Stimulated activated CD4-positive, alpha-beta T cell treated with anti-CD3 and anti-CD28 coated beads, TNF-alpha, amount 100 ng/mL, for 4 hours (primary cell): ENCODE measurements around the gene NDUFS3.
"Not testable (repeated sequence)": the region's sequence is repeated elsewhere in the genome, so short reads cannot be mapped to it uniquely, and the experiment has no call there.

Experiments
- DNase-seq, 3 experiments: peaks; one replicate each; pipeline ENCODE4 v3.0.0-alpha.2; 2020; ENCODE audit warnings: low read depth in 3 of 3

The NDUFS3 gene

GRCh38 chr11:47578524-47579494, at the start of gene NDUFS3, which contains the start of gene KBTBD4:
TSS of gene NDUFS3 (plus strand) at chr11:47579074. CDS start at chr11:47579092, 18 bp downstream.
TSS of gene KBTBD4 (minus strand) at chr11:47578970. CDS start at chr11:47578951, 19 bp downstream.
- DNase-seq = peak; percentile 79 to 80 (median 80)

- DNase-seq = no peak
Observed at GRCh38 chr11:47529951-47530350, 48.9 kb upstream of the NDUFS3 start.

DNA sequence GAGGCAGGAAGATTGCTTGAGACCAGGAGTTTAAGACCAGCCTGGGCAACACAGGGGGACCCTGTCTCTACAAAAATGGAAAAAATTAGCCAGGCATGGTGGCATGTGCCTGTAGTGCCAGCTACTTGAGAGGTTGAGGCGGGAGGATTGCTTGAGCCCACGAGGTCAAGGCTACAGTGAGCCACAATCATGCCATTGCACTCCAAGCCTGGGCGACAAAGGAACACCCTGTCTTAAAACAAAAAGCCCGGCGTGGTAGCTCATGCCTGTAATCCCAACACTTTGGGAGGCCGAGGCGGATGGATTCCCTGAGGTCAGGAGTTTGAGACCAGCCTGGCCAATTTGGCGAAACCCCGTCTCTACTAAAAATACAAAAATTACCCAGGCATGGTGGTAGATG, 48.2 kb upstream of the NDUFS3 start:
- not testable (repeated sequence) for DNase-seq

DNA sequence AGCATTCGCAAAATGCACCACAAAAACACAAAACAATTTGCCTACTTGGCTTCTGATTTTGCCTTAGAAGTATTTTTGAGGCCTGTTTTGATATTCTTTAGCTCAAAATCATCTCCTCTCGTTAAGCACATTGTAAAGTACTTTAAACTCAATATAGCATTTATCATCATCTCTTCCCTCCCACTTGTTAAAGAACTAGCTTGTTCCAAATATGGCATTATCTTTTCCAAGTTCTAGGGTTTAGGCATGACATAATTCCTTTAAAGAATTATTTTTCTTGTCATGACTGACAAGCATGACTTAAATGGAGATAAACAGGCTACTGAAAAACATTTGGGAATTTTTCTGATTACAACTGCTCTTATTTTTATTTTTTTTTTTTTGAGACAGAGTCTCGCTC, 47.2 kb upstream of the NDUFS3 start:
- no peak for DNase-seq

- DNase-seq = no peak
Observed at GRCh38 chr11:47532597-47533213, 46.2 kb upstream of the NDUFS3 start.

DNA sequence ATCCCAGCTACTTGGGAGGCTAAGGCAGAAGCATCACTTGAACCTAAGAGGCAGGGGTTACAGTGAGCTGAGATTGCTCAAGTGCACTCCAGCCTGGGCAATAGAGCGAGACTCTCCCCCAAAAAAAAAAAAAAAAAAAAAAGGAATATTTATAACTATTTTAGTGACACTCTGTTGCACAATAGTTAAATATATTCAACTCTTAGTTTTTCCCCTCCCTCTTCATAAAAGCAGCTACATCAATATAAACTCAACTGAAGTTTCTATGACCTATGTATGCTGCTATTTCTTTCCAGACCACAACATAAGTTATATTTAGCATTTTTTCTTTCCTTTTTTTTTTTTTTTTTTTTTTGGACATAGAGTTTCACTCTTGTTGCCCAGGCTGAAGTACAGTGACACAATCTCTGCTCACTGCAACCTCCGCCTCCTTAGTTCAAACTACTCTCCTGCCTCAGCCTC, 45.2 kb upstream of the NDUFS3 start:
- no peak for DNase-seq

DNA sequence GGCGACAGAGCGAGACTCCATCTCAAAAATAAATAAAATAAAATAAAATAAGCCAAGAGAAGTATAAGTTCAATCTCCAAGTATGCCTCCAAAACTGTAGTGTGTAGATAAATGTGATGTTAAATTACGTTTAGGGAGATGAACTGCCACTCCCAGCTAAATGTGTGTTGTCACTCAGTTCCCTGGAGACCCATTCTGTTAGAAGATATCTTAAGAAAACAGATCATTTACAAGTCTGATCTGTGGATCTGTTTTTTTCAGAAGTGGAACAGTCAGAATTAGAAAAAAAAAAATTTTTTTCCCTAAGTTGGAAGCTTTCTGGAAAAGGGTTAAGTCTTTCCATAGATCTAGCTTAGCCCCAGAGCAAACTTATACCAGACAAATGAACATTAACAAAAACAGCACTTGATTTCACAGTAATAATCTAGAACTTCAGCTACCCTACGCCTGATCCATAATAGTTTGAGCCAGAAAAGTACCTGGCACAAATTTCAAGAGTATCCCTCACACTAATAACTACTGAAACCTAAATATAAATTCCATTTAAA, 44.1 kb upstream of the NDUFS3 start:
- DNase-seq = no peak

- no peak for DNase-seq
Observed at GRCh38 chr11:47536915-47537314, 42.0 kb upstream of the NDUFS3 start.

GRCh38 chr11:47538741-47539565, 39.9 kb upstream of the NDUFS3 start:
- no peak for DNase-seq

GRCh38 chr11:47539681-47540039, 39.2 kb upstream of the NDUFS3 start:
- DNase-seq = no peak

DNA sequence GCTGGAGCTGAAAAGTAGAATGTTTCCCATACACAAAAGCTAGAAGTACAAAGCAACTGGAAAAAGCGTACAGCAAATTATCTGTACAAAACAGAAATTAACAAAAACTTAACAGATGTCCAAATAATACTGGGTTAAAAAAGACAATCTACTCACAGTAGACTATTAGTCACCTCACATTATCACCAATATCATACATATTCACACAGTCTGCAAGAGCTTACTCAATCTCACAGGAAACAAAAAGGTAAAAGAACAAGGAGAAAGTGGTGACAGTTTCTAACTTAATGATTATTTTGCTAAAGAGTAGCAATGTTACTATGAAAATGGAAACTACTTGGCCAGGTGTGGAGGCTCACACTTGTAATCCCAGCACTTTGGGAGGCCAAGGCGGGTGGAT, 37.8 kb upstream of the NDUFS3 start:
- DNase-seq = no peak

DNA sequence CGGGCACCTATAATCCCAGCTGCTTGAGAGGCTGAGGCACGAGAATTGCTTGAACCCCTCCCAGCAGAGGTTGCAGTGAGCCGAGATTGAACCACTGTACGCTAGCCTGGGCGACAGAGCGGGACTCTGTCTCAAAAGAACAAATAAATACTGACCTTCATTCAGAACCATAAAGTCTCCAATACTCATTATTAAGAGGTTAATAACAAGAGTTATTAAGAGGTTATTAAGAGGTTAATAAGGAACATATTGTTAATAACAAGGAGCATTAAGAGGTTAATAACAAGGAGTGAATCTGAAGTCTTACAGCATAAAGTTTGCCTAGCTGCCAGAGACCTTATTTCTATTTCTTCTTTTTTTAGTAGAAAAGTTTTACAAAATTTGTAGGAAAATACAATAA, 33.6 kb upstream of the NDUFS3 start:
- no peak for DNase-seq

GRCh38 chr11:47546274-47546673, 32.6 kb upstream of the NDUFS3 start:
- not testable (repeated sequence) for DNase-seq

- no peak for DNase-seq
Observed at GRCh38 chr11:47550288-47551047, 28.4 kb upstream of the NDUFS3 start.

DNA sequence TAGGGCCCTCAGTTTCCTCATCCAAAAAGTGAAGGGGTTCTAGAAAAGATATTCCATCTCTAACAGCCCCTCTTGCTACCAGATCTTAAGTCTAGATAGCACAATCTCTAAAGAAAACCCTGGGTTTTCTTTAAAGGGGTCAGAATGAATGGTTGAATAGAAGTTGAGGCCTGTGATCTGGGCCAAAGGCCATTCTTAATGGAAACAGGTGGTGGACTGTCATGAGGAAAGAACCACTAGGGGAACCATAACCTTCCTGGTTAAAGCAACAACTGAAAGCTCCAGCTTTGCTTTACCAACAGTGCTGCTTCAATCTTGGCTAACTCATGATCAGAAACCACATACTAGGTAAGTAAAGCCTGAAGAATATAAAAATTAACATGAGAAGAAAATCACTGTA, 27.8 kb upstream of the NDUFS3 start:
- DNase-seq = no peak

DNA sequence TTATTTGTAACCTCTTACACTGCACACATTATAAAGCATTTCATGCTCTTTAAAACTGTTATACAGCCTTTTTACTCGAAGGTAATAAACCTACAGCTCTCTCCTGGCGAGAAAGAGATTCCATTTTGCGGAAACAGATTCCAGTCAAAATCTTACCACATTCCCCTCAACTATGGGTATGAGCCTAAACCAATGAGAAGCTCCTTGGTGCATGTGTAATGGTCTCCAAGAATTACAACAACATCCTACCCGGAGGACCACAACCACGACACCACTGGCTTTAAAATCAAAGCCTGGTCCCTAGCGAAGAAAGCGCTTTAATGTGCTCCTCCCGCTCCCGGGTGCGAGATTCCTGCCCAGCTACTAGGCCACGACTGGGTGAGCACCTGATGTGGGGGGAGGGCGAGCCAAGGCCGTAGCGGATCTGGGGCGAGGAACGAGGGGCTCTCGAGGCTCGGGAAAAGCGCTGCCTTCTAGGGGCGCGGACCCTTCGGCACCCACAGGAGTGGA, 26.8 kb upstream of the NDUFS3 start:
- DNase-seq = no peak

- peak; percentile 84 to 87 (median 86) for DNase-seq
Observed at GRCh38 chr11:47552566-47553405, 26.1 kb upstream of the NDUFS3 start, which contains the start of gene CELF1. TSS of gene CELF1 (minus strand) at chr11:47553132. CDS start at chr11:47499523, 53,609 bp downstream.

GRCh38 chr11:47553406-47553743, 25.5 kb upstream of the NDUFS3 start:
- DNase-seq = no peak

- DNase-seq = not testable (repeated sequence)
Observed at GRCh38 chr11:47557004-47557403, 21.9 kb upstream of the NDUFS3 start.

- no peak for DNase-seq
Observed at GRCh38 chr11:47558695-47559094, 20.2 kb upstream of the NDUFS3 start.
